Liver (tissue), 9 donors: ENCODE results near the gene DCUN1D2. TPM values are rescaled to one million over a fixed set of nuclear protein-coding genes. Genes with fewer than 3 reads are reported as not detected.

Experiments used
- DNase-seq: peaks from one replicate; pipeline ENCODE4 v3.0.0-alpha.2; 2017; ENCODE audit warnings: low spot score
- H3K27ac ChIP-seq, 2 donors: one replicate each; pipeline ENCODE4 v1.7.0; 2013; ENCODE audit warnings: inconsistent platforms in 2 of 2, low read length in 2 of 2, control low read depth in 1 of 2, low read depth in 1 of 2, mild to moderate bottlenecking in 1 of 2
- H3K27me3 ChIP-seq, 4 donors: one replicate each; pipeline versions ENCODE4 v1.6.1 to v1.7.0; 2013; ENCODE audit warnings: low read length in 3 of 4, inconsistent platforms in 1 of 4, mild to moderate bottlenecking in 1 of 4, moderate library complexity in 1 of 4; ENCODE audit not compliant: control insufficient read depth in 4 of 4, insufficient read depth in 4 of 4
- H3K36me3 ChIP-seq, 4 donors: one replicate each; pipeline versions ENCODE4 v1.6.1 to v1.7.0; 2013; ENCODE audit warnings: low read length in 3 of 4, mild to moderate bottlenecking in 3 of 4, low read depth in 1 of 4, moderate library complexity in 1 of 4; ENCODE audit not compliant: control insufficient read depth in 4 of 4, insufficient read depth in 3 of 4
- H3K4me1 ChIP-seq, 4 donors: one replicate each; pipeline versions ENCODE4 v1.6.1 to v1.7.0; 2013; ENCODE audit warnings: low read length in 3 of 4, mild to moderate bottlenecking in 3 of 4, moderate library complexity in 1 of 4; ENCODE audit not compliant: control insufficient read depth in 4 of 4, insufficient read depth in 4 of 4
- H3K4me3 ChIP-seq, 3 donors: one replicate each; pipeline versions ENCODE4 v1.6.1 to v1.7.0; 2013; ENCODE audit warnings: low read length in 3 of 3, control low read depth in 1 of 3, low read depth in 1 of 3, mild to moderate bottlenecking in 1 of 3
- H3K9ac ChIP-seq, 2 donors: one replicate each; pipeline ENCODE4 v1.7.0; 2013; ENCODE audit warnings: low read length in 2 of 2, mild to moderate bottlenecking in 2 of 2, moderate library complexity in 2 of 2, control low read depth in 1 of 2, low read depth in 1 of 2
- H3K9me3 ChIP-seq, 4 donors: one replicate each; pipeline versions ENCODE4 v1.6.1 to v1.7.0; 2013; ENCODE audit warnings: low read length in 3 of 4; ENCODE audit not compliant: control insufficient read depth in 4 of 4
- EGR1 ChIP-seq, 2 donors: IDR thresholded peaks; 2 replicates each; pipeline ENCODE4 v1.6.1; 2016 to 2018; ENCODE audit warnings: antibody characterized with exemption in 2 of 2, low read depth in 2 of 2
- FOXA1 ChIP-seq: IDR thresholded peaks from 2 replicates; pipeline ENCODE4 v1.6.1; 2016; ENCODE audit warnings: antibody characterized with exemption
- FOXA2 ChIP-seq: IDR thresholded peaks from 2 replicates; pipeline ENCODE4 v1.6.1; 2016; ENCODE audit warnings: antibody characterized with exemption
- GABPA ChIP-seq, 2 donors: IDR thresholded peaks in 1 of 2; conservative IDR thresholded peaks in 1 of 2; 2 replicates each; pipeline ENCODE4 v1.6.1; 2016; ENCODE audit warnings: antibody characterized with exemption in 2 of 2, mild to moderate bottlenecking in 1 of 2, moderate library complexity in 1 of 2
- HNF4A ChIP-seq, 2 donors: conservative IDR thresholded peaks; 2 replicates each; pipeline ENCODE4 v1.6.1; 2016; ENCODE audit warnings: antibody characterized with exemption in 2 of 2, mild to moderate bottlenecking in 2 of 2
- HNF4G ChIP-seq: IDR thresholded peaks from 2 replicates; pipeline ENCODE4 v1.6.1; 2016; ENCODE audit warnings: antibody characterized with exemption
- JUND ChIP-seq, 2 donors: IDR thresholded peaks; 2 replicates each; pipeline ENCODE4 v1.6.1; 2016; ENCODE audit warnings: antibody characterized with exemption in 2 of 2
- NR2F2 ChIP-seq: IDR thresholded peaks from 2 replicates; pipeline ENCODE4 v1.6.1; 2016; ENCODE audit warnings: antibody characterized with exemption
- RAD21 ChIP-seq, 2 donors: IDR thresholded peaks; 2 replicates each; pipeline ENCODE4 v1.6.1; 2016; ENCODE audit warnings: antibody characterized with exemption in 2 of 2, mild to moderate bottlenecking in 2 of 2
- RXRA ChIP-seq, 2 donors: IDR thresholded peaks; 2 replicates each; pipeline ENCODE4 v1.6.1; 2017 to 2018; ENCODE audit warnings: antibody characterized with exemption in 2 of 2, mild to moderate bottlenecking in 1 of 2
- SP1 ChIP-seq: IDR thresholded peaks from 2 replicates; pipeline ENCODE4 v1.6.1; 2018; ENCODE audit warnings: antibody characterized with exemption, mild to moderate bottlenecking
- TAF1 ChIP-seq: conservative IDR thresholded peaks from 2 replicates; pipeline ENCODE4 v1.6.1; 2016; ENCODE audit warnings: antibody characterized with exemption, mild to moderate bottlenecking
- YY1 ChIP-seq: IDR thresholded peaks from 2 replicates; pipeline ENCODE4 v1.6.1; 2016; ENCODE audit warnings: antibody characterized with exemption, mild to moderate bottlenecking
- WGBS: extraction: QIAGEN DNeasy Blood & Tissue Kit; methylation state at CpG from one replicate; pipeline ENCODE4 v1.1.7; 2013; 5-methylcytosine and 5-hydroxymethylcytosine counted together
- polyA plus RNA-seq, 2 donors: library from polyadenylated mRNA; stranded (reverse) in 1 of 2; unstranded in 1 of 2; fragments of 200-250 nt in 1 of 2; fragments of >200 nt in 1 of 2; fragmentation: Nextera tagmentation in 1 of 2; extraction: Ambion mirVana in 1 of 2; gene quantifications; one replicate each; pipeline versions ENCODE4 v1.2.1 to v1.2.3, GENCODE V29; 2013 to 2015
- total RNA-seq, 2 donors: library from RNA; depleted of rRNA; stranded (reverse); fragments of >200 nt; gene quantifications; one replicate each; pipeline ENCODE4 v1.2.3, GENCODE V29; 2014
- TF ChIP-seq, protein P1 (sequence below): IDR thresholded peaks from 2 replicates; pipeline ENCODE4 v1.6.1; 2016; ENCODE audit warnings: antibody characterized with exemption
- TF ChIP-seq, protein P2 (sequence below): IDR thresholded peaks from 2 replicates; pipeline ENCODE4 v1.6.1; 2016; ENCODE audit warnings: antibody characterized with exemption, mild to moderate bottlenecking
- TF ChIP-seq, protein P3 (sequence below): IDR thresholded peaks from 2 replicates; pipeline ENCODE4 v1.6.1; 2016; ENCODE audit warnings: antibody characterized with exemption
- TF ChIP-seq, protein P4 (sequence below): IDR thresholded peaks from 2 replicates; pipeline ENCODE4 v1.6.1; 2016; ENCODE audit warnings: antibody characterized with exemption
- TF ChIP-seq, protein P5 (sequence below): fragments of 150-350 bp; IDR thresholded peaks from 2 replicates; pipeline ENCODE4 v1.5.1; 2017; ENCODE audit warnings: improper control_type of control experiment, low read depth, low read length; ENCODE audit not compliant: missing input control
- donor health status: healthy.
- donor health status: healthy.
- donor health status: healthy.
- donor health status: healthy.
- donor health status: healthy.

The DCUN1D2 gene
- total and polyA plus RNA-seq, 4 donors = 4.0 to 13.1 (median 5.5) TPM

DNA sequence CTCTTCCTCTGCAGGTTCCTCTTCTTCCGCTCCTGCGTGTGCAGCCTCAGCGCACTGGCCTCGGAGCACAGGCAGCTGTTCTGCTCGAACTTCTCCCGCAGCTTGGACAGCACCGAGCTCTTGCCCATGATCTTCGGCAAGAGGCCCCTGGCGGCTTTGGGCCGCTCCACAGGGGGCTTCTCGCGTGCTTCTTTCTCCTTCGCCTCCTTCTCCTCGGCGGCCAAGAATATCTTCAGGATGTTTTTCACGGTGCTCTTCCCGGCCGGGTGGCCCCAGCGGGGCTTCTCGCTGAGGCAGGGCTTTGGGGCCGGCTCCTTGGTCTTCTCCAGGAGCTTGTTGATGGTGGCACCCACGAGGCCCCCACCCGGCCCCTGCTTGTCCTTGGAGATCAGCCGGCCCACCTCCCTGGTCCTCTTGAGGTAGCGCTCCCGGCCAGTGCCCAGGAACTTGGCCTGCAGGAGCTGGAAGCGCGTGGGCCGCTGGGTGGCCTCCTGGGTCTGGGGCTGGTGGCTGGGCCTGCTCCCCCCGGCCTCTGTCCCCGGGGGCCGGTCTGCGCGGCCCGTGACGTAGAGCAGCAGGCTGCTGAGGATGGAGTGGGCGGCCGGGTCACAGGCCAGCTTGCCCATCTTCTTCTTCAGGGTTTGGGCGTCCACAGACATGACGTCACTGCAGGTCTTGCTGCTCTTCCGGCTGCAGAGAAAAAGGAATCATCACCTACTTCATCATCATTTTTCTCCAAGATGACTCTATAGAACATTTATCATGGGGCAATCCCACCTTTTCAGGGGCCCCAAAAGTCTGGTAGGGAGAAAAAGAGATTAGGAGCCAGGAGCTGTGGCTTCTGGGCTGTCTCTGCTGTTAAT is 82.7 kb downstream of the DCUN1D2 start:
- TF ChIP-seq, protein P1, sequence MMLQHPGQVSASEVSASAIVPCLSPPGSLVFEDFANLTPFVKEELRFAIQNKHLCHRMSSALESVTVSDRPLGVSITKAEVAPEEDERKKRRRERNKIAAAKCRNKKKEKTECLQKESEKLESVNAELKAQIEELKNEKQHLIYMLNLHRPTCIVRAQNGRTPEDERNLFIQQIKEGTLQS = no peak
- no peak for TF ChIP-seq RXRA (IDR thresholded peaks at IDR 0.05)
- TF ChIP-seq TAF1 = no peak
- no peak for TF ChIP-seq RAD21 (IDR thresholded peaks at IDR 0.05)
- no peak for TF ChIP-seq HNF4A (conservative IDR thresholded peaks at IDR 0.05)
- TF ChIP-seq NR2F2 = no peak
- TF ChIP-seq YY1 = no peak
- no peak for TF ChIP-seq FOXA1
- TF ChIP-seq SP1 = no peak
- TF ChIP-seq, protein P2, sequence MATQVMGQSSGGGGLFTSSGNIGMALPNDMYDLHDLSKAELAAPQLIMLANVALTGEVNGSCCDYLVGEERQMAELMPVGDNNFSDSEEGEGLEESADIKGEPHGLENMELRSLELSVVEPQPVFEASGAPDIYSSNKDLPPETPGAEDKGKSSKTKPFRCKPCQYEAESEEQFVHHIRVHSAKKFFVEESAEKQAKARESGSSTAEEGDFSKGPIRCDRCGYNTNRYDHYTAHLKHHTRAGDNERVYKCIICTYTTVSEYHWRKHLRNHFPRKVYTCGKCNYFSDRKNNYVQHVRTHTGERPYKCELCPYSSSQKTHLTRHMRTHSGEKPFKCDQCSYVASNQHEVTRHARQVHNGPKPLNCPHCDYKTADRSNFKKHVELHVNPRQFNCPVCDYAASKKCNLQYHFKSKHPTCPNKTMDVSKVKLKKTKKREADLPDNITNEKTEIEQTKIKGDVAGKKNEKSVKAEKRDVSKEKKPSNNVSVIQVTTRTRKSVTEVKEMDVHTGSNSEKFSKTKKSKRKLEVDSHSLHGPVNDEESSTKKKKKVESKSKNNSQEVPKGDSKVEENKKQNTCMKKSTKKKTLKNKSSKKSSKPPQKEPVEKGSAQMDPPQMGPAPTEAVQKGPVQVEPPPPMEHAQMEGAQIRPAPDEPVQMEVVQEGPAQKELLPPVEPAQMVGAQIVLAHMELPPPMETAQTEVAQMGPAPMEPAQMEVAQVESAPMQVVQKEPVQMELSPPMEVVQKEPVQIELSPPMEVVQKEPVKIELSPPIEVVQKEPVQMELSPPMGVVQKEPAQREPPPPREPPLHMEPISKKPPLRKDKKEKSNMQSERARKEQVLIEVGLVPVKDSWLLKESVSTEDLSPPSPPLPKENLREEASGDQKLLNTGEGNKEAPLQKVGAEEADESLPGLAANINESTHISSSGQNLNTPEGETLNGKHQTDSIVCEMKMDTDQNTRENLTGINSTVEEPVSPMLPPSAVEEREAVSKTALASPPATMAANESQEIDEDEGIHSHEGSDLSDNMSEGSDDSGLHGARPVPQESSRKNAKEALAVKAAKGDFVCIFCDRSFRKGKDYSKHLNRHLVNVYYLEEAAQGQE = no peak
- no peak for TF ChIP-seq JUND (IDR thresholded peaks at IDR 0.05)
- no peak for TF ChIP-seq HNF4G
- TF ChIP-seq, protein P3, sequence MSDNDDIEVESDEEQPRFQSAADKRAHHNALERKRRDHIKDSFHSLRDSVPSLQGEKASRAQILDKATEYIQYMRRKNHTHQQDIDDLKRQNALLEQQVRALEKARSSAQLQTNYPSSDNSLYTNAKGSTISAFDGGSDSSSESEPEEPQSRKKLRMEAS = no peak
- TF ChIP-seq GABPA (IDR thresholded peaks at IDR 0.05 in 1 of 2, conservative IDR thresholded peaks at IDR 0.05 in 1 of 2) = no peak
- TF ChIP-seq, protein P4, sequence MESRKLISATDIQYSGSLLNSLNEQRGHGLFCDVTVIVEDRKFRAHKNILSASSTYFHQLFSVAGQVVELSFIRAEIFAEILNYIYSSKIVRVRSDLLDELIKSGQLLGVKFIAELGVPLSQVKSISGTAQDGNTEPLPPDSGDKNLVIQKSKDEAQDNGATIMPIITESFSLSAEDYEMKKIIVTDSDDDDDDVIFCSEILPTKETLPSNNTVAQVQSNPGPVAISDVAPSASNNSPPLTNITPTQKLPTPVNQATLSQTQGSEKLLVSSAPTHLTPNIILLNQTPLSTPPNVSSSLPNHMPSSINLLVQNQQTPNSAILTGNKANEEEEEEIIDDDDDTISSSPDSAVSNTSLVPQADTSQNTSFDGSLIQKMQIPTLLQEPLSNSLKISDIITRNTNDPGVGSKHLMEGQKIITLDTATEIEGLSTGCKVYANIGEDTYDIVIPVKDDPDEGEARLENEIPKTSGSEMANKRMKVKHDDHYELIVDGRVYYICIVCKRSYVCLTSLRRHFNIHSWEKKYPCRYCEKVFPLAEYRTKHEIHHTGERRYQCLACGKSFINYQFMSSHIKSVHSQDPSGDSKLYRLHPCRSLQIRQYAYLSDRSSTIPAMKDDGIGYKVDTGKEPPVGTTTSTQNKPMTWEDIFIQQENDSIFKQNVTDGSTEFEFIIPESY = no peak
- no peak for TF ChIP-seq EGR1 (IDR thresholded peaks at IDR 0.05; ENCODE audit: low read depth in 2 of 2)
- no peak for TF ChIP-seq FOXA2
- TF ChIP-seq, protein P5, sequence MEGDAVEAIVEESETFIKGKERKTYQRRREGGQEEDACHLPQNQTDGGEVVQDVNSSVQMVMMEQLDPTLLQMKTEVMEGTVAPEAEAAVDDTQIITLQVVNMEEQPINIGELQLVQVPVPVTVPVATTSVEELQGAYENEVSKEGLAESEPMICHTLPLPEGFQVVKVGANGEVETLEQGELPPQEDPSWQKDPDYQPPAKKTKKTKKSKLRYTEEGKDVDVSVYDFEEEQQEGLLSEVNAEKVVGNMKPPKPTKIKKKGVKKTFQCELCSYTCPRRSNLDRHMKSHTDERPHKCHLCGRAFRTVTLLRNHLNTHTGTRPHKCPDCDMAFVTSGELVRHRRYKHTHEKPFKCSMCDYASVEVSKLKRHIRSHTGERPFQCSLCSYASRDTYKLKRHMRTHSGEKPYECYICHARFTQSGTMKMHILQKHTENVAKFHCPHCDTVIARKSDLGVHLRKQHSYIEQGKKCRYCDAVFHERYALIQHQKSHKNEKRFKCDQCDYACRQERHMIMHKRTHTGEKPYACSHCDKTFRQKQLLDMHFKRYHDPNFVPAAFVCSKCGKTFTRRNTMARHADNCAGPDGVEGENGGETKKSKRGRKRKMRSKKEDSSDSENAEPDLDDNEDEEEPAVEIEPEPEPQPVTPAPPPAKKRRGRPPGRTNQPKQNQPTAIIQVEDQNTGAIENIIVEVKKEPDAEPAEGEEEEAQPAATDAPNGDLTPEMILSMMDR = no peak
- no peaks in the 10 kb centered on the region for H3K36me3 ChIP-seq
- no peaks in the 10 kb centered on the region for H3K9me3 ChIP-seq
- WGBS = 86% methylated on average over 41 of the region's 41 CpGs
- DNase-seq = no peak
- H3K4me1 ChIP-seq = no peaks in the 10 kb centered on the region
- H3K27ac ChIP-seq = no peak overlapping the region
- H3K9ac ChIP-seq = no peak overlapping the region
- no peaks in the 10 kb centered on the region for H3K27me3 ChIP-seq
- H3K4me3 ChIP-seq = no peak overlapping the region
